Lower leg skin (tissue), 3 donors: Measurements from ENCODE around the gene DCUN1D3.

ENCODE experiments used
- POLR2A ChIP-seq, 2 donors: fragments of 450-650 bp; IDR thresholded peaks; one replicate each; pipeline ENCODE4 v1.6.1; 2016 to 2017; ENCODE audit warnings: antibody characterized with exemption in 2 of 2, mild to moderate bottlenecking in 1 of 2, moderate library complexity in 1 of 2
- TF ChIP-seq, protein P1 (sequence below), 3 donors: fragments of 450-650 bp; IDR thresholded peaks; one replicate each; pipeline ENCODE4 v1.5.1; 2016; ENCODE audit warnings: antibody characterized with exemption in 3 of 3, mild to moderate bottlenecking in 3 of 3, moderate library complexity in 2 of 3

GRCh38 chr16:20844054-20844453, 56.1 kb downstream of the DCUN1D3 start:
- TF ChIP-seq, protein P1, sequence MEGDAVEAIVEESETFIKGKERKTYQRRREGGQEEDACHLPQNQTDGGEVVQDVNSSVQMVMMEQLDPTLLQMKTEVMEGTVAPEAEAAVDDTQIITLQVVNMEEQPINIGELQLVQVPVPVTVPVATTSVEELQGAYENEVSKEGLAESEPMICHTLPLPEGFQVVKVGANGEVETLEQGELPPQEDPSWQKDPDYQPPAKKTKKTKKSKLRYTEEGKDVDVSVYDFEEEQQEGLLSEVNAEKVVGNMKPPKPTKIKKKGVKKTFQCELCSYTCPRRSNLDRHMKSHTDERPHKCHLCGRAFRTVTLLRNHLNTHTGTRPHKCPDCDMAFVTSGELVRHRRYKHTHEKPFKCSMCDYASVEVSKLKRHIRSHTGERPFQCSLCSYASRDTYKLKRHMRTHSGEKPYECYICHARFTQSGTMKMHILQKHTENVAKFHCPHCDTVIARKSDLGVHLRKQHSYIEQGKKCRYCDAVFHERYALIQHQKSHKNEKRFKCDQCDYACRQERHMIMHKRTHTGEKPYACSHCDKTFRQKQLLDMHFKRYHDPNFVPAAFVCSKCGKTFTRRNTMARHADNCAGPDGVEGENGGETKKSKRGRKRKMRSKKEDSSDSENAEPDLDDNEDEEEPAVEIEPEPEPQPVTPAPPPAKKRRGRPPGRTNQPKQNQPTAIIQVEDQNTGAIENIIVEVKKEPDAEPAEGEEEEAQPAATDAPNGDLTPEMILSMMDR (IDR thresholded peaks at IDR 0.05): no peak
- TF ChIP-seq POLR2A (IDR thresholded peaks at IDR 0.05): no peak
